Hepatocyte (in vitro differentiated cells): ENCODE data around the gene PACSIN2. TPM values are rescaled to one million over a fixed set of nuclear protein-coding genes. Genes with fewer than 3 reads are reported as not detected.

Source experiments
- DNase-seq: peaks from one replicate; pipeline ENCODE4 v3.0.0-alpha.2; 2016; ENCODE audit warnings: low spot score
- H2AFZ ChIP-seq: fragments of 200-600 bp; sonication (generic); 2 replicates; pipeline ENCODE4 v1.6.0; 2016; ENCODE audit warnings: antibody characterized with exemption, mild to moderate bottlenecking
- H3K27ac ChIP-seq: fragments of 200-600 bp; sonication (generic); 2 replicates; pipeline ENCODE4 v1.5.1; 2016; ENCODE audit warnings: mild to moderate bottlenecking
- H3K27me3 ChIP-seq: fragments of 200-600 bp; sonication (generic); 2 replicates; pipeline ENCODE4 v1.6.1; 2016
- H3K36me3 ChIP-seq: fragments of 200-600 bp; sonication (generic); replicated peaks from 2 replicates; pipeline ENCODE4 v1.5.1; 2016; ENCODE audit warnings: low read depth; ENCODE audit not compliant: insufficient read depth
- H3K4me1 ChIP-seq: fragments of 200-600 bp; sonication (generic); 2 replicates; pipeline ENCODE4 v1.5.1; 2016; ENCODE audit warnings: mild to moderate bottlenecking, moderate library complexity; ENCODE audit not compliant: insufficient read depth
- H3K4me2 ChIP-seq: fragments of 200-600 bp; sonication (generic); 2 replicates; pipeline ENCODE4 v1.6.0; 2016
- H3K4me3 ChIP-seq: fragments of 200-600 bp; sonication (generic); 2 replicates; pipeline ENCODE4 v1.5.1; 2016; ENCODE audit warnings: mild to moderate bottlenecking
- H3K79me2 ChIP-seq: fragments of 200-600 bp; sonication (generic); 2 replicates; pipeline ENCODE4 v1.6.0; 2017; ENCODE audit warnings: mild to moderate bottlenecking
- H3K9me2 ChIP-seq: fragments of 200-600 bp; sonication (generic); replicated peaks from 2 replicates; pipeline ENCODE4 v1.6.0; 2017; ENCODE audit warnings: mild to moderate bottlenecking; ENCODE audit not compliant: insufficient read depth
- H3K9me3 ChIP-seq: fragments of 200-600 bp; sonication (generic); 2 replicates; pipeline ENCODE4 v1.5.1; 2016; ENCODE audit warnings: low read depth, mild to moderate bottlenecking
- H4K20me1 ChIP-seq: fragments of 200-600 bp; sonication (generic); 2 replicates; pipeline ENCODE4 v1.6.0; 2016; ENCODE audit warnings: mild to moderate bottlenecking; ENCODE audit not compliant: insufficient read depth, poor library complexity, severe bottlenecking
- CTCF ChIP-seq: fragments of 200-600 bp; sonication (generic); IDR thresholded peaks from 2 replicates; pipeline ENCODE4 v1.5.1; 2016; ENCODE audit warnings: antibody characterized with exemption, mild to moderate bottlenecking; ENCODE audit not compliant: poor library complexity
- EZH2 ChIP-seq: fragments of 200-600 bp; sonication (generic); IDR thresholded peaks from 2 replicates; pipeline ENCODE4 v1.6.1; 2016; ENCODE audit warnings: antibody characterized with exemption, mild to moderate bottlenecking, borderline replicate concordance
- EZH2phosphoT487 ChIP-seq: fragments of 200-600 bp; sonication (generic); IDR thresholded peaks from one replicate; pipeline ENCODE4 v1.6.1; 2018; ENCODE audit warnings: antibody characterized with exemption, mild to moderate bottlenecking, low read depth, moderate library complexity; ENCODE audit not compliant: unreplicated experiment, severe bottlenecking
- WGBS: methylation state at CpG from one replicate; pipeline ENCODE4 v1.1.6; 2016; ENCODE audit warnings: low lambda C conversion rate; ENCODE audit errors: missing lambda C conversion rate; 5-methylcytosine and 5-hydroxymethylcytosine counted together
- polyA plus RNA-seq: library from polyadenylated mRNA; unstranded; fragments of >200 nt; fragmentation: Nextera tagmentation; extraction: Ambion mirVana; gene quantifications from 2 replicates; pipeline ENCODE4 v1.2.1, GENCODE V29; 2016
- total RNA-seq: library from RNA; depleted of rRNA; stranded (reverse); fragments of >200 nt; gene quantifications from 2 replicates; pipeline ENCODE4 v1.2.3, GENCODE V29; 2014

PACSIN2 gene
- total and polyA plus RNA-seq, 2 experiments from 2014 or later: 77.7 to 86.3 TPM

DNA sequence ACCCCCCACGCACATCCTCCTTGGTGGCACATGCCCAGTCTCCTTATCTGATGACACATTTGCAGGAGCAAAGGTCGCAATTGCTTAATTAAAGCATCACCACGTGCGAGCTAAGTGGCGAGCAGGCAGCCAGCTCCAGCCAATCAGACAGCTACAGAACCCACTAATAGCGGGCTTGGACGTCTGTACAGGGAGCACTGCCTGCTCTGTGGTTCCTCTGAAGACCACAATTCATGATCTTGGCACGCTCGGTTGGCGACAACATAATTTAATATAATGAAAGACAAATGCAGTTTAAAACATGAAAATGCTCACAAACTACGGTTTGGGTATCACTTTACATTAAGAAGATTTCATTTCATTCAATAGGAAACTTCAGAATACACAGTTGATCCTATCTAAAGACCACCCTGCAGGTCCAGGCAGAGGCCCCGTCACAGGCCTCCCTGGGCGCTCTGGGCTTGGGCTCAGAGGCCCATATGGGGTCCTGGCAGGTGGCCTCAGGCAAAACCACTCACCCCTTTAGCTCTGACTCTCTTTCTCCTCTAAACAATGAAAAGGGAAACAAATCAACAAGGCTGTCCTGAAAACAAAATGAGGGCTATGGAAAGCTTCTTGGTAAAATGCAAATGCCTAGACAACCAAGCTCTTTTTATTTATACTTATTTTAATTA lies 10.4 kb downstream of the PACSIN2 start:
- TF ChIP-seq EZH2: no peak
- TF ChIP-seq CTCF: no peak
- no peak for TF ChIP-seq EZH2phosphoT487
- no peaks in the 10 kb centered on the region for H3K27me3 ChIP-seq
- H3K9me3 ChIP-seq: no peaks in the 10 kb centered on the region
- H3K27ac ChIP-seq: peak overlapping the region; percentile 89
- no peak overlapping the region for H3K4me3 ChIP-seq
- H3K4me1 ChIP-seq: peaks cover 91% of the 10 kb centered on the region
- no peak overlapping the region for H2AFZ ChIP-seq
- WGBS: 41% methylated on average over 13 of the region's 13 CpGs
- peak; percentile 66 for DNase-seq
- H3K9me2 ChIP-seq: no peaks in the 10 kb centered on the region
- no peaks in the 10 kb centered on the region for H3K36me3 ChIP-seq
- H3K4me2 ChIP-seq: peak overlapping the region; percentile 54
- peaks cover 94% of the 10 kb centered on the region for H3K79me2 ChIP-seq
- peaks cover 9% of the 10 kb centered on the region for H4K20me1 ChIP-seq

- TF ChIP-seq CTCF (no peak), EZH2phosphoT487 (no peak), EZH2 (no peak)
- Histone ChIP-seq H4K20me1 (peaks cover 5% of the 10 kb centered on the region), H3K79me2 (peaks cover 96% of the 10 kb centered on the region), H3K27ac (peak overlapping the region; percentile 89), H3K4me1 (peaks cover 71% of the 10 kb centered on the region), H2AFZ (no peak overlapping the region), H3K9me3 (no peaks in the 10 kb centered on the region), H3K36me3 (no peaks in the 10 kb centered on the region), H3K4me3 (no peak overlapping the region), H3K4me2 (peak overlapping the region; percentile 42), H3K9me2 (no peaks in the 10 kb centered on the region), H3K27me3 (no peaks in the 10 kb centered on the region)
- no peak for DNase-seq
- WGBS: 33% methylated on average over 5 of the region's 5 CpGs
Measured at GRCh38 chr22:43002202-43002586, 12.8 kb downstream of the PACSIN2 start.

DNA sequence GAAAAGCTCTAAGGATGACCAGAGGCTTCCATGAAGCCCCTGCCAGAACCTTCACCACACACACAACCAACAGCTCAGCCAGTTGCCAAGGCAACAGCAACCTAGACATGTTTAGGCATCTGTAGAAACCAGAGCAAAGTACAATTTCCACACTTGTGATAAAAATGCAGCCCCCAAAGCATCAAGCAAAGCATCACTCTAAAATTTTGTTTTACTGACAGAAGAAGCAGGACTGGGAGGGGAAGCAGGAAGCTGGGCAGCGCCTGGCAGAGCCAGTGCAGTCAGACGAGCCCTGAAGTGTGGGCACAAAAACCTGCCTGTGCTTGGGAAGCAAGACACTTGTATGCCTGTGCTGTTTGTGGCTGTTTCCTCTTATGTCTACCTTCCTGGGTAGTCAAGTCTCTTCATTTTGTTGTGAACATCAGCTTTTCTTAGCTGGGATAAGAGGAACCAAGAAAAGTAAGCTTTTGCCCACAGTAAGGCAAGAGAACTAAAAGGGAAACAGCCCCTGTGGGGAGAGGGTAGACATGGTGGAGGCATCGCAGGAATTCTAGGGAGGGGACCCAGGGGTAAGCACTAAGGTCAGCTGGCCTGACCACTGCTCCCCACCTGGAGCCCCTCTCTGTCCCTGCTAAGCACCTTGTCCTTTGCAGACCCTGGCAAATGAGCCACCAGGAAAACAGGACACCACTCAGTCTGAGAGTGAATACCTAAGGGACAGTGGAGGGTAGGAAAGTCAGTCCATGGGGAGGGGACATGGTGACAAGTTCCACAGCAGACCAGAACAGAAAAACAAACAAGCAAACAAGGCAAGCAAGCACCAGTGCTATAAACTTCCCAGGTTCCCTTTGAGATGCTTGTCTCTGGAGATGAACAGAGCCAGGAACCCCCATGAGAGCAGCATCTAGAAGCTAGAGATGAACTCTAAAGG lies 13.4 kb downstream of the PACSIN2 start:
- no peak for TF ChIP-seq CTCF
- no peak for TF ChIP-seq EZH2
- no peak for TF ChIP-seq EZH2phosphoT487
- no peaks in the 10 kb centered on the region for H3K36me3 ChIP-seq
- peaks cover 96% of the 10 kb centered on the region for H3K79me2 ChIP-seq
- DNase-seq: no peak
- H3K9me2 ChIP-seq: no peaks in the 10 kb centered on the region
- H2AFZ ChIP-seq: no peak overlapping the region
- peaks cover 71% of the 10 kb centered on the region for H3K4me1 ChIP-seq
- H4K20me1 ChIP-seq: peaks cover 5% of the 10 kb centered on the region
- no peaks in the 10 kb centered on the region for H3K27me3 ChIP-seq
- H3K4me3 ChIP-seq: no peak overlapping the region
- H3K27ac ChIP-seq: peak overlapping the region; percentile 89
- H3K4me2 ChIP-seq: peak overlapping the region; percentile 42
- H3K9me3 ChIP-seq: no peaks in the 10 kb centered on the region
- 75% methylated on average over 3 of the region's 3 CpGs for WGBS
